Thyroid gland (tissue), 4 donors: ENCODE measurements around the gene KRT15.

Experiments
- POLR2A ChIP-seq, 2 donors: fragments of 450-650 bp; IDR thresholded peaks; one replicate each; pipeline ENCODE4 v1.6.1; 2017; ENCODE audit warnings: antibody characterized with exemption in 2 of 2, mild to moderate bottlenecking in 2 of 2, moderate library complexity in 1 of 2
- TF ChIP-seq, protein P1 (sequence below), 6 experiments: fragments of 200-600 bp in 3 of 6; fragments of 450-650 bp in 3 of 6; sonication (generic) in 3 of 6; IDR thresholded peaks; one replicate each; pipeline ENCODE4 v1.5.1; 2016 to 2019; ENCODE audit warnings: antibody characterized with exemption in 6 of 6, mild to moderate bottlenecking in 2 of 6, inconsistent platforms in 1 of 6, moderate library complexity in 1 of 6

DNA sequence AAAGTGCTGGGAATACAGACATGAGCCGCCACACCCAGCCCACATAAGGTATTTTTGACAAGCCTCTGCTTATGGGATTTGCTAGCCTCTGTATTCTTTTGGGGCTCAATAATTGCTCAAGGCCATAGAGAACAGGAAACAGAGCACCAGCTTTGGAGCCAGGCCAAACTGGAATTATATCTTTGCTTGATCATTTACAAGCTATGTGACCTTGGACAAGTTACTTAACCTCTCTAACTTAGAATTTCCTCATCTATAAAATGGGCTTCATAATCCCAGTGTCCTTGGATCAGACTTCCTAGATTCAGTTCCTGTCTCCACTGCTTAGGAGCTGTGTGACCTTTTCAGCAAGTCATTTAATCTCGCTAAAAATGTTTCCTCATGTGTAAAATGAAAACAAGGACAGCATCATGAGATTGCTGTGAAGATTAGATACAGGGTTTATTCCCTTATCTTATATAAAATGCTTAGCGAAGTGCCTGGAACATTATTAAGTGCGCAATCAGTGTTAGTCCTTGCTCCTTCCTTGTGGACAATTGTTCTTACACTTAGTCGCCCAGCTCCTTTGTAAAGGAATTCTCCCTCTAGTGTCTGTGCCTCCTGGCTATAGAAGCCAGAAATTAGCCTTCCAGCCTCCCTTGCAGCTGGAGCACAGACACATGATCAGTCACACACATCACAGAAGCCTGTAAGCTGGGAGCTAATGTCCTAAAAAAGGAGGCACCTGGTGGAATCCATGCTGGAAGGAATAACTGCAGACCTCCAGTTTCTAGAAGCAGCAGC lies 36.6 kb upstream of the KRT15 start:
- TF ChIP-seq, protein P1, sequence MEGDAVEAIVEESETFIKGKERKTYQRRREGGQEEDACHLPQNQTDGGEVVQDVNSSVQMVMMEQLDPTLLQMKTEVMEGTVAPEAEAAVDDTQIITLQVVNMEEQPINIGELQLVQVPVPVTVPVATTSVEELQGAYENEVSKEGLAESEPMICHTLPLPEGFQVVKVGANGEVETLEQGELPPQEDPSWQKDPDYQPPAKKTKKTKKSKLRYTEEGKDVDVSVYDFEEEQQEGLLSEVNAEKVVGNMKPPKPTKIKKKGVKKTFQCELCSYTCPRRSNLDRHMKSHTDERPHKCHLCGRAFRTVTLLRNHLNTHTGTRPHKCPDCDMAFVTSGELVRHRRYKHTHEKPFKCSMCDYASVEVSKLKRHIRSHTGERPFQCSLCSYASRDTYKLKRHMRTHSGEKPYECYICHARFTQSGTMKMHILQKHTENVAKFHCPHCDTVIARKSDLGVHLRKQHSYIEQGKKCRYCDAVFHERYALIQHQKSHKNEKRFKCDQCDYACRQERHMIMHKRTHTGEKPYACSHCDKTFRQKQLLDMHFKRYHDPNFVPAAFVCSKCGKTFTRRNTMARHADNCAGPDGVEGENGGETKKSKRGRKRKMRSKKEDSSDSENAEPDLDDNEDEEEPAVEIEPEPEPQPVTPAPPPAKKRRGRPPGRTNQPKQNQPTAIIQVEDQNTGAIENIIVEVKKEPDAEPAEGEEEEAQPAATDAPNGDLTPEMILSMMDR (IDR thresholded peaks at IDR 0.05), result no peak
- TF ChIP-seq POLR2A (IDR thresholded peaks at IDR 0.05), result no peak
